ENCODE measurements around the gene NIT1. TPM values are rescaled to one million over a fixed set of nuclear protein-coding genes. Genes with fewer than 3 reads are reported as not detected.

The NIT1 gene
- polyA plus RNA-seq, 12 donors, result 25.2 to 35.4 (median 30.8) TPM; not detected in 1

Other genes starting within 250 kb of the NIT1 start
- gene ITLN1, start 232.9 kb upstream of the NIT1 start, polyA plus RNA-seq (ENCODE audit: insufficient read length in 12 of 12), result 10 to 100 TPM in 1 of 12 donors, 1 to 10 TPM in 1, under 1 TPM in 6, not detected in 4; 0.16 to 29.3 (median 0.35) TPM
- gene ITLN2, start 163.3 kb upstream of the NIT1 start, polyA plus RNA-seq (ENCODE audit: insufficient read length in 12 of 12), result under 1 TPM in 1 of 12 donors, not detected in 11; 0.36 TPM
- gene F11R, start 97.0 kb upstream of the NIT1 start, polyA plus RNA-seq (ENCODE audit: insufficient read length in 12 of 12), result 10 to 100 TPM in 11 of 12 donors, not detected in 1; 11.5 to 40.4 (median 16.3) TPM
- 10 to 100 TPM in 11 of 12 donors, not detected in 1; 18.6 to 33.2 (median 23.2) TPM for gene TSTD1, start 79.1 kb upstream of the NIT1 start, polyA plus RNA-seq (ENCODE audit: insufficient read length in 12 of 12)
- gene USF1, start 72.1 kb upstream of the NIT1 start, polyA plus RNA-seq (ENCODE audit: insufficient read length in 12 of 12), result 10 to 100 TPM in 11 of 12 donors, not detected in 1; 24.8 to 51.5 (median 33.4) TPM
- gene ARHGAP30, start 48.2 kb upstream of the NIT1 start, polyA plus RNA-seq (ENCODE audit: insufficient read length in 12 of 12), result 10 to 100 TPM in 1 of 12 donors, 1 to 10 TPM in 10, not detected in 1; 1.8 to 12.9 (median 2.9) TPM
- gene NECTIN4, start 28.5 kb upstream of the NIT1 start, polyA plus RNA-seq (ENCODE audit: insufficient read length in 12 of 12), result 10 to 100 TPM in 2 of 12 donors, 1 to 10 TPM in 1, under 1 TPM in 5, not detected in 4; 0.04 to 28.3 (median 0.19) TPM
- 1 to 10 TPM in 4 of 12 donors, under 1 TPM in 5, not detected in 3; 0.32 to 1.7 (median 0.73) TPM for gene KLHDC9, start 19.7 kb upstream of the NIT1 start, polyA plus RNA-seq (ENCODE audit: insufficient read length in 12 of 12)
- 10 to 100 TPM in 11 of 12 donors, not detected in 1; 51.9 to 78.1 (median 63.6) TPM for gene PFDN2, start 68 bp upstream of the NIT1 start, polyA plus RNA-seq (ENCODE audit: insufficient read length in 12 of 12)
- gene DEDD, start 14.6 kb downstream of the NIT1 start, polyA plus RNA-seq (ENCODE audit: insufficient read length in 12 of 12), result 10 to 100 TPM in 11 of 12 donors, not detected in 1; 36.3 to 54.8 (median 45.0) TPM
- 100 to 1,000 TPM in 8 of 12 donors, 10 to 100 TPM in 3, not detected in 1; 90.7 to 129 (median 108) TPM for gene UFC1, start 35.9 kb downstream of the NIT1 start, polyA plus RNA-seq (ENCODE audit: insufficient read length in 12 of 12)
- gene USP21, start 41.4 kb downstream of the NIT1 start, polyA plus RNA-seq (ENCODE audit: insufficient read length in 12 of 12), result 10 to 100 TPM in 11 of 12 donors, not detected in 1; 20.4 to 33.1 (median 29.1) TPM
- 10 to 100 TPM in 11 of 12 donors, not detected in 1; 14.1 to 38.7 (median 23.6) TPM for gene PPOX, start 48.3 kb downstream of the NIT1 start, polyA plus RNA-seq (ENCODE audit: insufficient read length in 12 of 12)
- gene B4GALT3, start 59.4 kb downstream of the NIT1 start, polyA plus RNA-seq (ENCODE audit: insufficient read length in 12 of 12), result 10 to 100 TPM in 11 of 12 donors, not detected in 1; 18.8 to 41.2 (median 24.5) TPM
- 10 to 100 TPM in 8 of 12 donors, 1 to 10 TPM in 3, not detected in 1; 7.2 to 14.7 (median 10.8) TPM for gene ADAMTS4, start 80.9 kb downstream of the NIT1 start, polyA plus RNA-seq (ENCODE audit: insufficient read length in 12 of 12)
- gene NDUFS2, start 84.3 kb downstream of the NIT1 start, polyA plus RNA-seq (ENCODE audit: insufficient read length in 12 of 12), result 100 to 1,000 TPM in 10 of 12 donors, 10 to 100 TPM in 1, not detected in 1; 92.6 to 165 (median 136) TPM
- gene FCER1G, start 97.2 kb downstream of the NIT1 start, polyA plus RNA-seq (ENCODE audit: insufficient read length in 12 of 12), result 10 to 100 TPM in 10 of 12 donors, not detected in 2; 12.5 to 37.0 (median 18.9) TPM
- 10 to 100 TPM in 1 of 12 donors, 1 to 10 TPM in 6, under 1 TPM in 2, not detected in 3; 0.57 to 57.1 (median 1.4) TPM for gene APOA2, start 105.5 kb downstream of the NIT1 start, polyA plus RNA-seq (ENCODE audit: insufficient read length in 12 of 12)
- 10 to 100 TPM in 4 of 12 donors, 1 to 10 TPM in 7, not detected in 1; 7.2 to 40.3 (median 9.4) TPM for gene TOMM40L, start 108.0 kb downstream of the NIT1 start, polyA plus RNA-seq (ENCODE audit: insufficient read length in 12 of 12)
- gene NR1I3, start 120.1 kb downstream of the NIT1 start, polyA plus RNA-seq (ENCODE audit: insufficient read length in 12 of 12), result 1 to 10 TPM in 5 of 12 donors, under 1 TPM in 5, not detected in 2; 0.40 to 2.1 (median 1.1) TPM
- 1 to 10 TPM in 1 of 12 donors, under 1 TPM in 8, not detected in 3; 0.14 to 1.0 (median 0.38) TPM for gene PCP4L1, start 140.6 kb downstream of the NIT1 start, polyA plus RNA-seq (ENCODE audit: insufficient read length in 12 of 12)
- 10 to 100 TPM in 8 of 12 donors, 1 to 10 TPM in 3, not detected in 1; 5.7 to 39.9 (median 13.9) TPM for gene MPZ, start 191.9 kb downstream of the NIT1 start, polyA plus RNA-seq (ENCODE audit: insufficient read length in 12 of 12)
- gene SDHC, start 196.3 kb downstream of the NIT1 start, polyA plus RNA-seq (ENCODE audit: insufficient read length in 12 of 12), result 100 to 1,000 TPM in 11 of 12 donors, 10 to 100 TPM in 1; 91.3 to 429 (median 132) TPM
- 1 to 10 TPM in 4 of 12 donors, under 1 TPM in 2, not detected in 6; 0.73 to 1.5 (median 1.3) TPM for gene CFAP126, start 249.8 kb downstream of the NIT1 start, polyA plus RNA-seq (ENCODE audit: insufficient read length in 12 of 12)

Measured in muscle of arm (tissue), 12 donors.